RWPE1 (cell line): ENCODE results near the gene STC2.
A peak's percentile ranks its signal among the peaks of the same experiment; 100 is the strongest.

Source experiments
- CTCF ChIA-PET: fragments of 350-600 bp; sonication (Branson Sonifier 250); formaldehyde crosslinking; extraction: SDS; loops from one replicate; lab custom pipeline; 2021; lab: Yijun Ruan, JAX
- POLR2A ChIA-PET: fragments of 400-600 bp; formaldehyde crosslinking; extraction: SDS; loops from one replicate; lab custom pipeline; 2020; ENCODE audit warnings: antibody characterized with exemption; ENCODE audit not compliant: low non-redundant PET; lab: Yijun Ruan, JAX
- DNase-seq: peaks from one replicate; pipeline ENCODE4 v3.0.0; 2012; ENCODE audit warnings: low spot score
- H3K27ac ChIP-seq: fragments of 450-650 bp; 2 replicates; pipeline ENCODE4 v1.5.1; 2017
- CTCF ChIP-seq: fragments of 450-650 bp; conservative IDR thresholded peaks from 2 replicates; pipeline ENCODE4 v1.5.1; 2017; ENCODE audit warnings: low read depth, mild to moderate bottlenecking

STC2 gene

GRCh38 chr5:173315495-173316338 lies 12.5 kb downstream of the STC2 start:
- no peak overlapping the region for H3K27ac ChIP-seq
- TF ChIP-seq CTCF = no peak
- POLR2A ChIA-PET = interaction anchor here (0.7 to 1.4 kb wide), 2 partner anchors 13 to 14 kb away, joined by 4 to 5 read pairs; partner anchors contain the start of gene STC2
- DNase-seq = peak; percentile 57
- CTCF ChIA-PET = interaction anchor here (0.6 to 0.7 kb wide), 4 partner anchors 13 to 1374 kb away, joined by 3 read pairs; partner anchors contain the start of gene STC2

- CTCF ChIA-PET = interaction anchor here (1.1 kb wide), 1 partner anchor 14 kb away, joined by 4 read pairs; the partner anchor contains the start of gene STC2
- POLR2A ChIA-PET = no interaction called here
Measured at GRCh38 chr5:173314166-173314952, 13.9 kb downstream of the STC2 start.

GRCh38 chr5:173313351-173313801 lies 14.8 kb downstream of the STC2 start:
- ChIA-PET POLR2A (interaction anchor here (0.6 kb wide), 1 partner anchor 9 kb away, joined by 3 read pairs; no protein-coding TSS in a partner anchor), CTCF (interaction anchor here (1.0 to 1.1 kb wide), 2 partner anchors 15 to 19 kb away, joined by 3 to 4 read pairs; partner anchors contain the start of gene STC2)
- DNase-seq = no peak
- TF ChIP-seq CTCF = no peak
- no peak overlapping the region for H3K27ac ChIP-seq

More at GRCh38 chr5:173314166-173314952, 13.9 kb downstream of the STC2 start:
- no peak overlapping the region for H3K27ac ChIP-seq
- DNase-seq = no peak
- no peak for TF ChIP-seq CTCF

DNA sequence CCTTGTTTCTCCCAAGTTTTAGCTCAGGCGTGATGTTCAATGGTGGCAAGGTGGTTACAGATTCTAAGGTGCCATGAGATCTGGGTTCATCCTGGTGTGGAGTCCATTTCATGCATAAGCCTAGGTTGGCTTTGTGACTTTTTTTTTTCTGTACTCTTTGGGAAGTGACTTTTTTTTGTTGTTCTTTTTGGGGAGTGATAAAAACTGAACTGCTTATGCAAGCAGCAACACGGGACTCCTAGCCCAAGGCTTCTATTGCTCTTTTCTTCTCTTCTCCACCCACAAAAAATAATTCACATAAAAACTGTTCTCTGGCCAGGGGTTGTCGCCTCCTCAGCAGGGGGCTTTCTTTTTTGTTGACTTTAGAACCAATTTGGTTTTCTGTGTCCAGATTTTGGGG lies 15.4 kb downstream of the STC2 start:
- no peak overlapping the region for H3K27ac ChIP-seq
- TF ChIP-seq CTCF = no peak
- POLR2A ChIA-PET = interaction anchor here (0.6 kb wide), 1 partner anchor 9 kb away, joined by 3 read pairs; no protein-coding TSS in a partner anchor
- CTCF ChIA-PET = interaction anchor here (1.0 kb wide), 1 partner anchor 18 kb away, joined by 3 read pairs; no protein-coding TSS in a partner anchor
- DNase-seq = no peak

GRCh38 chr5:173311818-173312585 lies 16.2 kb downstream of the STC2 start:
- no peak overlapping the region for H3K27ac ChIP-seq
- ChIA-PET CTCF (interaction anchor here (1.5 kb wide), 1 partner anchor 262 kb away, joined by 4 read pairs; no protein-coding TSS in a partner anchor), POLR2A (no interaction called here)
- no peak for TF ChIP-seq CTCF
- no peak for DNase-seq
